ENCODE results near the gene DNAJA3. TPM values are rescaled to one million over a fixed set of nuclear protein-coding genes. Genes with fewer than 3 reads are reported as not detected.
A peak's percentile ranks its signal among the peaks of the same experiment; 100 is the strongest.

The DNAJA3 gene
- total RNA-seq, 1 donor = 50.1 TPM

GRCh38 chr16:4428500-4428899 lies 2.8 kb downstream of the DNAJA3 start:
- no peak for DNase-seq (ENCODE audit: low read depth)
- H3K4me3 ChIP-seq (ENCODE audit: low read depth, low read length) = no peak overlapping the region
- TF ChIP-seq, protein P1, sequence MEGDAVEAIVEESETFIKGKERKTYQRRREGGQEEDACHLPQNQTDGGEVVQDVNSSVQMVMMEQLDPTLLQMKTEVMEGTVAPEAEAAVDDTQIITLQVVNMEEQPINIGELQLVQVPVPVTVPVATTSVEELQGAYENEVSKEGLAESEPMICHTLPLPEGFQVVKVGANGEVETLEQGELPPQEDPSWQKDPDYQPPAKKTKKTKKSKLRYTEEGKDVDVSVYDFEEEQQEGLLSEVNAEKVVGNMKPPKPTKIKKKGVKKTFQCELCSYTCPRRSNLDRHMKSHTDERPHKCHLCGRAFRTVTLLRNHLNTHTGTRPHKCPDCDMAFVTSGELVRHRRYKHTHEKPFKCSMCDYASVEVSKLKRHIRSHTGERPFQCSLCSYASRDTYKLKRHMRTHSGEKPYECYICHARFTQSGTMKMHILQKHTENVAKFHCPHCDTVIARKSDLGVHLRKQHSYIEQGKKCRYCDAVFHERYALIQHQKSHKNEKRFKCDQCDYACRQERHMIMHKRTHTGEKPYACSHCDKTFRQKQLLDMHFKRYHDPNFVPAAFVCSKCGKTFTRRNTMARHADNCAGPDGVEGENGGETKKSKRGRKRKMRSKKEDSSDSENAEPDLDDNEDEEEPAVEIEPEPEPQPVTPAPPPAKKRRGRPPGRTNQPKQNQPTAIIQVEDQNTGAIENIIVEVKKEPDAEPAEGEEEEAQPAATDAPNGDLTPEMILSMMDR (IDR thresholded peaks at IDR 0.05; ENCODE audit: insufficient read depth, low read depth, low read length) = no peak

GRCh38 chr16:4431023-4431422 lies 5.4 kb downstream of the DNAJA3 start:
- TF ChIP-seq, protein P1 (IDR thresholded peaks at IDR 0.05; ENCODE audit: insufficient read depth, low read depth, low read length) = no peak
- H3K4me3 ChIP-seq (ENCODE audit: low read depth, low read length) = no peak overlapping the region
- DNase-seq (ENCODE audit: low read depth) = no peak

DNA sequence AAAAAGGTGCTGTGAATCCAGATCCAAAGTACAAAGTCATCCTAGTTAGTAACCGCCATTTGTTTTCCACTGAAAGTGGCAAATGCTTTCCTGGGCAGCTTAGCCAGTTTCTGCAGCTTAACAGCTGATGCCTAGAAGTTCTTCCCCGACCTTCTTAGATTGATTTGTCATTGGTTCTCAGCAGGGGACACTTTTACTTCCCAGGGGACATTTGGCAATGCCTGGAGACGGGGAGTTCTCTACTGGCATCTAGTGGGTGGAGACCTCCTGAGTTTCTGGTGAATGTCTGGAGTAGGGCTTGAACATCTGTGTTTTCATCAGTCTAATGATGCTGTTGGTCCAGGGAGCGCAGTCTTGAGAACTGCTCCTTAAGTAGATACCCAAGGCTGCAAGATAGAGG lies 7.6 kb downstream of the DNAJA3 start:
- DNase-seq (ENCODE audit: low read depth) = no peak
- no peak overlapping the region for H3K4me3 ChIP-seq (ENCODE audit: low read depth, low read length)
- TF ChIP-seq, protein P1 (IDR thresholded peaks at IDR 0.05; ENCODE audit: insufficient read depth, low read depth, low read length) = no peak

DNA sequence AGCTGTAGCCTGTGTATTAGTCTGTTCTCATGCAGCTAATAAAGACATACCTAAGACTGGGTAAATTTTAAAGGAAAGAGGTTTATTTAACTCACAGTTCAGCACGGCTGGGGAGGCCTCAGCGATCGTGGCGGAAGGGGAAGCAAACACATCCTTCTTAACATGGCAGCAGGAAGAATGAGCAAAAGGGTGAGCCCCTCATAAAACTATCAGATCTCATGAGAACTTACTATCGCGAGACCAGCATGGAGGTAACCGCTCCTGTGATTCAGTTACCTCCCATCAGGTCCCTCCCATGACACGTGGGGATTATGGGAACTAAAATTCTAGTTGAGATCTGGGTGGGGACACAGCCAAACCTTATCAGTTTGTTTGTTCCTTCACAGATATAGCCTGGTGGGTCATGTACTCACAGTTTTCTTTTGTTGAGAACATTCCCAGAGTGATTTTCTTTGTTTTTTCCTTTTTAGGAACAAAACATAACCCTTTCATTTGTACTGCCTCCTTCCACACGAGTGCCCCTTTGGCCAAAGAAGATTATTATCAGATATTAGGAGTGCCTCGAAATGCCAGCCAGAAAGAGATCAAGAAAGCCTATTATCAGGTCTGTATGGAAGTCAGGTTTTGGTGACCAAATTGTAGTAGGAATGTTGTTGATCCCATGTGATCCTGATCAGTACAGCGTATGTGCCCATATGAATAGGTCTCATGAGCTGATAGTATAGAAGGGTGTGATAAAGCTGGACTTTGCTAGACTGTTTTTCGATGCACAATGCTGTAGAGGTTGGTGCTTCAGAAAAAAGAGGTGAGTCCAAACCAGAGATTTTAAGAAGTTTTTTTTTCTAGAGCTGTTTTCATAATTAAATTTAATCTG lies 8.5 kb downstream of the DNAJA3 start:
- no peak overlapping the region for H3K4me3 ChIP-seq (ENCODE audit: low read depth, low read length)
- TF ChIP-seq, protein P1 (IDR thresholded peaks at IDR 0.05; ENCODE audit: insufficient read depth, low read depth, low read length) = no peak
- DNase-seq (ENCODE audit: low read depth) = no peak

DNA sequence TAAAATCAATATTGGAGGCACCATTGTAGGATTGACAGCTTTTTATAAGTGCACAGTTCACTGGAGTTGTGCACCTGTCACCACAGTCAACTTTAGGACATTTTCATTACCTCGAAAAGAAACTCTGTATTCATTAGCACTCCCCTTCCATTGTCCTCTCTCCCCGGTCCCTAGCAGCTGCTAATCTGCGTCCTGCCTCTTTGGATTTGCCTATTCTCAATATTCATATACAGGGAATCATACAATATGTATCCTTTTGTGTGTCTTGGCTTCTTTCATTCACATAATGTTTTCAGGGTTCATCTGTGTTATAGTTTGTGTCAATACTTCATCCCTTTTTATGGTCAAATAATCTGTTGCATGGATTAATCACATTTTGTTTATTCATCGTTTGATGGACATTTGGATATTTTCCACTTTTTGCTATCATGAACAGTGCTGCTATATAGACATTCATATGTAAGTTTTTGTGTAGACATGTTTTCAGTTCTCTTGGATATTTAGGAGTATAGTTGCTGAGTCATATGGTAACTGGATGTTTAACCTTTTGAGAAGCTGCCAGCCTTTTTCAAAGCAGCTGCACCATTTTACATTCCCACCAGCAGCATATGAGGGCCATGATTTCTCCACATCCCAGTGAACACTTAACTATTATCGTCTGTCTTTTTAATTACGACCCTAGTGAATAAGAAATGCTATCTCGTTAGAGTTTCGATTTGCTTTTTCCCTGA lies 9.8 kb downstream of the DNAJA3 start:
- H3K4me3 ChIP-seq (ENCODE audit: low read depth, low read length) = no peak overlapping the region
- peak; percentile 53 for DNase-seq (ENCODE audit: low read depth)
- TF ChIP-seq, protein P1 (IDR thresholded peaks at IDR 0.05; ENCODE audit: insufficient read depth, low read depth, low read length) = no peak

GRCh38 chr16:4437366-4437765 lies 11.7 kb downstream of the DNAJA3 start:
- TF ChIP-seq, protein P1 (IDR thresholded peaks at IDR 0.05; ENCODE audit: insufficient read depth, low read depth, low read length) = no peak
- H3K4me3 ChIP-seq (ENCODE audit: low read depth, low read length) = no peak overlapping the region
- DNase-seq (ENCODE audit: low read depth) = no peak
